ENCODE results near the gene PLCB1.

DNA sequence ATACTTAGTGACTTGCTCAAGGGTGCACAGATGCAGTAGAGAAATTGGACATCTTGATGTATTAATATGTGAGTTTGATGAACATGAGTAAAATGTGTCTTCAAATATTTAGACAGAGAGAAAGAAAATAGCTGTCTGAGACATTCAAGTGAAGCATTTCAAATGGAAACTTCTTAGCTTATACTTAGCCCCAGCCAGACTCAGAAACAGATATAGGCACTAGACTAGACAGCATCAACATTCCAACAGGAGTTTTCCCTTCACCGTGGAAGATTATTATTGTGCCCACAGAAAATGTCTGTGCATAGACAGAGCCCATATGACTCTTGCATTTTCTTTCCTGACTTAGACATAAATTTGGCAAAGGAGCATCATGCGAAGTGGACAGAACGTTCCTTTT lies 443.0 kb downstream of the PLCB1 start:
- TF ChIP-seq, protein P1, sequence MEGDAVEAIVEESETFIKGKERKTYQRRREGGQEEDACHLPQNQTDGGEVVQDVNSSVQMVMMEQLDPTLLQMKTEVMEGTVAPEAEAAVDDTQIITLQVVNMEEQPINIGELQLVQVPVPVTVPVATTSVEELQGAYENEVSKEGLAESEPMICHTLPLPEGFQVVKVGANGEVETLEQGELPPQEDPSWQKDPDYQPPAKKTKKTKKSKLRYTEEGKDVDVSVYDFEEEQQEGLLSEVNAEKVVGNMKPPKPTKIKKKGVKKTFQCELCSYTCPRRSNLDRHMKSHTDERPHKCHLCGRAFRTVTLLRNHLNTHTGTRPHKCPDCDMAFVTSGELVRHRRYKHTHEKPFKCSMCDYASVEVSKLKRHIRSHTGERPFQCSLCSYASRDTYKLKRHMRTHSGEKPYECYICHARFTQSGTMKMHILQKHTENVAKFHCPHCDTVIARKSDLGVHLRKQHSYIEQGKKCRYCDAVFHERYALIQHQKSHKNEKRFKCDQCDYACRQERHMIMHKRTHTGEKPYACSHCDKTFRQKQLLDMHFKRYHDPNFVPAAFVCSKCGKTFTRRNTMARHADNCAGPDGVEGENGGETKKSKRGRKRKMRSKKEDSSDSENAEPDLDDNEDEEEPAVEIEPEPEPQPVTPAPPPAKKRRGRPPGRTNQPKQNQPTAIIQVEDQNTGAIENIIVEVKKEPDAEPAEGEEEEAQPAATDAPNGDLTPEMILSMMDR (IDR thresholded peaks at IDR 0.05) = no peak
- no peak for TF ChIP-seq POLR2A (IDR thresholded peaks at IDR 0.05)

All from breast epithelium (tissue), 3 donors.